ENCODE data around the gene SYF2.
A peak's percentile ranks its signal among the peaks of the same experiment; 100 is the strongest.

DNA sequence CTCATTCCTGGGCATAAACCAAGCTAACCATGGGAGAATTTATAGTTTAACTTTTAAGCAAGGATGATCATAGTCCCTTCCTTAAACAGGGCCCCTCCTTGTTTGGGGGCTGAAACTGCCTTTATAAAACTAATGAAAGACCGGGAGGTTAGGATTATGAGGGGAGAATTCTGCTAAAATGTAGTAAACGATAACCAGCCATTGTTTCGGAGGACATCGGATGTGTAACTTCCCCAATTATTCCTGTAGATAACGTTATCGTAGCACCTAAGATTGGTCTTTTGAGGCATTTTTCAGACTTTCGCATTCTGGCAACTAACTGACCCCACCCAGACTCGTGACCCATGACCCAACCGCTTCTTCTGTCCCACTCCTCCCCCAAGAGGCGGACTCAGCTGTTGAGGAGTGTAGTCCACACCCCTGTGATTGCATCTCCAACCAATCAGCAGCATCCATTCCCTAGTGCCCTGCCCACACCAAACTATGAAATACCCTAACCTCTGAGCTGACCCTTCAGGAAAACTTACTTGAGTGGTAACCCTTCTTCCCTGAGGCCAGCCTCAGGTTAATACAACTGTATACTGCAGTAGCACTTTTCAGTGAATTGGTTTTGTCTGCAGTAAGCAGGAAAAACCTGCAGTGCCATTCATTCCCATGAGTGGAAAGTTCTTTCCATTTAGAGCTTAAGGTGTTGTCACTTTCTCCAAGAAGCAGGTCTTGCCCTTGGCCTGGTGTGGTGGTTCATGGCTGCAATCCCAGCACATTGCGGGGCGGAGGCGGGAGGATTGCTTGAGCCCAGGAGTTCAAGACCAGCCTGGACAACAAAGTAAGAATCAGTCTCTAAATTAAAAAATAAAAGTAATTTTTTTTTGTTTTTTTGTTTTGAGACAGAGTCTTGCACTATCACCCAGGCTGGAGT is 823 bp upstream of the SYF2 start:
- TF ChIP-seq EP300 (IDR thresholded peaks at IDR 0.05; ENCODE audit: borderline replicate concordance in 1 of 2, low read depth in 1 of 2, low read length in 1 of 2) (no peak), EZH2phosphoT487 (IDR thresholded peaks at IDR 0.05; ENCODE audit: borderline replicate concordance, low read depth) (no peak), POLR2AphosphoS5 (IDR thresholded peaks at IDR 0.05; ENCODE audit: low read depth, low read length) (peak; percentile 38; the same call in 1 of the 2 replicates), YY1 (IDR thresholded peaks at IDR 0.05; ENCODE audit: low read depth) (no peak), FOXM1 (IDR thresholded peaks at IDR 0.05; ENCODE audit: low read depth) (no peak)
- TF ChIP-seq, protein P1, sequence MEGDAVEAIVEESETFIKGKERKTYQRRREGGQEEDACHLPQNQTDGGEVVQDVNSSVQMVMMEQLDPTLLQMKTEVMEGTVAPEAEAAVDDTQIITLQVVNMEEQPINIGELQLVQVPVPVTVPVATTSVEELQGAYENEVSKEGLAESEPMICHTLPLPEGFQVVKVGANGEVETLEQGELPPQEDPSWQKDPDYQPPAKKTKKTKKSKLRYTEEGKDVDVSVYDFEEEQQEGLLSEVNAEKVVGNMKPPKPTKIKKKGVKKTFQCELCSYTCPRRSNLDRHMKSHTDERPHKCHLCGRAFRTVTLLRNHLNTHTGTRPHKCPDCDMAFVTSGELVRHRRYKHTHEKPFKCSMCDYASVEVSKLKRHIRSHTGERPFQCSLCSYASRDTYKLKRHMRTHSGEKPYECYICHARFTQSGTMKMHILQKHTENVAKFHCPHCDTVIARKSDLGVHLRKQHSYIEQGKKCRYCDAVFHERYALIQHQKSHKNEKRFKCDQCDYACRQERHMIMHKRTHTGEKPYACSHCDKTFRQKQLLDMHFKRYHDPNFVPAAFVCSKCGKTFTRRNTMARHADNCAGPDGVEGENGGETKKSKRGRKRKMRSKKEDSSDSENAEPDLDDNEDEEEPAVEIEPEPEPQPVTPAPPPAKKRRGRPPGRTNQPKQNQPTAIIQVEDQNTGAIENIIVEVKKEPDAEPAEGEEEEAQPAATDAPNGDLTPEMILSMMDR (IDR thresholded peaks at IDR 0.05), result no peak
- TF ChIP-seq, protein P2, sequence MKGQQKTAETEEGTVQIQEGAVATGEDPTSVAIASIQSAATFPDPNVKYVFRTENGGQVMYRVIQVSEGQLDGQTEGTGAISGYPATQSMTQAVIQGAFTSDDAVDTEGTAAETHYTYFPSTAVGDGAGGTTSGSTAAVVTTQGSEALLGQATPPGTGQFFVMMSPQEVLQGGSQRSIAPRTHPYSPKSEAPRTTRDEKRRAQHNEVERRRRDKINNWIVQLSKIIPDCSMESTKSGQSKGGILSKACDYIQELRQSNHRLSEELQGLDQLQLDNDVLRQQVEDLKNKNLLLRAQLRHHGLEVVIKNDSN (IDR thresholded peaks at IDR 0.05; ENCODE audit: borderline replicate concordance, low read depth), result no peak; the same call in 1 of the 2 replicates
- TF ChIP-seq, protein P3, sequence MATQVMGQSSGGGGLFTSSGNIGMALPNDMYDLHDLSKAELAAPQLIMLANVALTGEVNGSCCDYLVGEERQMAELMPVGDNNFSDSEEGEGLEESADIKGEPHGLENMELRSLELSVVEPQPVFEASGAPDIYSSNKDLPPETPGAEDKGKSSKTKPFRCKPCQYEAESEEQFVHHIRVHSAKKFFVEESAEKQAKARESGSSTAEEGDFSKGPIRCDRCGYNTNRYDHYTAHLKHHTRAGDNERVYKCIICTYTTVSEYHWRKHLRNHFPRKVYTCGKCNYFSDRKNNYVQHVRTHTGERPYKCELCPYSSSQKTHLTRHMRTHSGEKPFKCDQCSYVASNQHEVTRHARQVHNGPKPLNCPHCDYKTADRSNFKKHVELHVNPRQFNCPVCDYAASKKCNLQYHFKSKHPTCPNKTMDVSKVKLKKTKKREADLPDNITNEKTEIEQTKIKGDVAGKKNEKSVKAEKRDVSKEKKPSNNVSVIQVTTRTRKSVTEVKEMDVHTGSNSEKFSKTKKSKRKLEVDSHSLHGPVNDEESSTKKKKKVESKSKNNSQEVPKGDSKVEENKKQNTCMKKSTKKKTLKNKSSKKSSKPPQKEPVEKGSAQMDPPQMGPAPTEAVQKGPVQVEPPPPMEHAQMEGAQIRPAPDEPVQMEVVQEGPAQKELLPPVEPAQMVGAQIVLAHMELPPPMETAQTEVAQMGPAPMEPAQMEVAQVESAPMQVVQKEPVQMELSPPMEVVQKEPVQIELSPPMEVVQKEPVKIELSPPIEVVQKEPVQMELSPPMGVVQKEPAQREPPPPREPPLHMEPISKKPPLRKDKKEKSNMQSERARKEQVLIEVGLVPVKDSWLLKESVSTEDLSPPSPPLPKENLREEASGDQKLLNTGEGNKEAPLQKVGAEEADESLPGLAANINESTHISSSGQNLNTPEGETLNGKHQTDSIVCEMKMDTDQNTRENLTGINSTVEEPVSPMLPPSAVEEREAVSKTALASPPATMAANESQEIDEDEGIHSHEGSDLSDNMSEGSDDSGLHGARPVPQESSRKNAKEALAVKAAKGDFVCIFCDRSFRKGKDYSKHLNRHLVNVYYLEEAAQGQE (IDR thresholded peaks at IDR 0.05; ENCODE audit: low read depth, low read length), result no peak
